H1 (cell line): Measurements from ENCODE around the gene PDRG1. TPM values are rescaled to one million over a fixed set of nuclear protein-coding genes. Genes with fewer than 3 reads are reported as not detected.
A peak's percentile ranks its signal among the peaks of the same experiment; 100 is the strongest.

Experiments
- CBX5 ChIP-seq: fragments of 300-800, 300-1000 bp; sonication (generic); IDR thresholded peaks from 2 replicates; pipeline ENCODE4 v1.7.1; 2016; ENCODE audit warnings: antibody characterized with exemption, low read length, low read depth
- TBP ChIP-seq: IDR thresholded peaks from 2 replicates; pipeline ENCODE4 v1.6.1; 2011; ENCODE audit warnings: low read depth, low read length, improper control_type of control experiment
- polyA plus RNA-seq, 7 experiments: library from polyadenylated mRNA; depleted of rRNA in 3 of 7; stranded (reverse) in 5 of 7; unstranded in 2 of 7; fragments of >200 nt in 5 of 7; fragments of 200-250 nt in 2 of 7; gene quantifications; 1 replicate in 5 of 7; 2 replicates in 1 of 7; 4 replicates in 1 of 7; pipeline versions ENCODE4 v1.2.1 to v1.2.3, GENCODE V29; 2011 to 2013; ENCODE audit warnings: missing spikeins in 2 of 7, mixed read lengths in 2 of 7
- total RNA-seq: library from RNA; stranded (reverse); fragmentation: NEBNext Ultra II Directional; extraction: Animal tissue kit (Norgen Biotek cat#: 25700); gene quantifications from 2 replicates; pipeline ENCODE4 v1.2.1, GENCODE V29; 2021

PDRG1 gene
- total and polyA plus RNA-seq, 2 of the 8 experiments (the other 6 are each of a cell fraction or from before 2014, with no cell fraction given): 14.2 to 20.8 TPM

DNA sequence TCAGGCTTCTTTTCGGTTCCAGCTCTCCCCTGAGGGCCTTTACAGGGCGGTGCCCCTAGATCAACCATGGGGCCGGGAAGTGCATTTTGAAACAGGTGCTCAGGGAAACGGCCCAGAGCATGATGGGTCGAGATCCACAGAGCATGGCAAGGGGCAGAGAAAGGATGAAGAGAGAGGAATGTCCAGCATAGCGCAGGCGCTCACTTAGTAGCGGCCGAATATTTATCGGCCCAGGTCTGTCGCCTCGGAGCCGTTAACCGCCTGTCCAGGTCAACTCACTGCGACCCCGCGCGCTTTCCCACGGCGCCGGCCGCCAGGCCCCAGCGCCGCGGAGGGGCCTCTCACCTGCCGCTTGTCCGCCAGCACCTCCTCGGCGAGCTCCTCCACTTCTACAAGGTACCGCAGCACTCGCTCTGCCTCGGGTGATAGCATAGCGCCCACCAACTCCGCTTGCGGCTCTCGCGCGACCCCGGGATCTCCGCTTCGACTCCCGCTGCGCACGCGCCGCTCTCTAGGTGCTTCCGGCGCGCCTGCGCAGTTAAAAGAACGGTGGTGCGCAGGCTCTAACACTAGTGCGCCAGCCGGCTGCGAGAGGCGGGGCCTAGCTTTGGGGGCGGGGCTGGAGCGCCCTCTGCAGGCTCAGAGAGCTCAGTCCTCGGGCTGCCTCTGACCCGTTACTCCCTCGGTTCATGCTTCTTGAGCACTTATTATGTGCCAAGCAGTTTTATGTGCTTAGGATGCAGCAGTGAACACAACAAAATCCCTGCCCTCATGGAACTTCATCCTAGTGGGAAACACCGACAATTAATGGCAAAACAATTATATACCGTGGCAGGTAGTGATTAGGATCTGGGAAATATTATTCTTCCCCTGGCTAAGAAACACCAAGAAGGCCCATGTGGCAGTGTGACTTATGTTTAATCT, at the start of gene PDRG1 (continued):
- TF ChIP-seq CBX5 (no peak), TBP (peak; percentile 89)
